ENCODE data around the gene PKP3.
"Not testable (repeated sequence)": the region's sequence is repeated elsewhere in the genome, so short reads cannot be mapped to it uniquely, and the experiment has no call there.

PKP3 gene

DNA sequence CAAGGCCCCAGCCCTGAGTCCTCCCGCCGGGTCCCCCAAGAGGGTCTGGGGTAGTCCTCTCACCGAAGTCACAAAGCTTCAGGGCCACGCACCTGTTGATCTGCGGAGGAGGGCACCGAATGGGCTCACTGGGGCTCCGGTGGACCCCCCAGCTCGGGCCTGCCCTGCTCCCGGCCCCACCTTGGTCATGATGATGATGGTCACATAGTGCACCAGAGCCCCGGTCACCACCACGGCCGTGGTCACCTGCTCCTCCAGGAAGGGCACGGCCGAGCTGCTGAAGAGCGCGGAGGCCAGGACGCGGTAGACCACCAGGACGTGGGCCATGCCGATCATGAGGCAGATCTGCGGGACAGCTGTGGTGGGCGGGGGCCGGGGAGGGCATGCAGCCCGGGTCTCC, 34.3 kb downstream of the PKP3 start:
- ATAC-seq (replicated peaks; ENCODE audit: extremely low read depth, poor library complexity, severe bottlenecking) (no peak), DNase-seq (ENCODE audit: low spot score in 2 of 2) (no peak)
- no peak overlapping the region for H3K27ac Mint-ChIP-seq (ENCODE audit: low read depth)
- no peaks in the 10 kb centered on the region for H3K4me1 Mint-ChIP-seq
- H3K36me3 Mint-ChIP-seq (ENCODE audit: insufficient read depth): peaks cover 12% of the 10 kb centered on the region
- H3K4me3 Mint-ChIP-seq: no peak overlapping the region
- no peaks in the 10 kb centered on the region for H3K27me3 Mint-ChIP-seq
- peaks cover 8% of the 10 kb centered on the region for H3K9me3 Mint-ChIP-seq

DNA sequence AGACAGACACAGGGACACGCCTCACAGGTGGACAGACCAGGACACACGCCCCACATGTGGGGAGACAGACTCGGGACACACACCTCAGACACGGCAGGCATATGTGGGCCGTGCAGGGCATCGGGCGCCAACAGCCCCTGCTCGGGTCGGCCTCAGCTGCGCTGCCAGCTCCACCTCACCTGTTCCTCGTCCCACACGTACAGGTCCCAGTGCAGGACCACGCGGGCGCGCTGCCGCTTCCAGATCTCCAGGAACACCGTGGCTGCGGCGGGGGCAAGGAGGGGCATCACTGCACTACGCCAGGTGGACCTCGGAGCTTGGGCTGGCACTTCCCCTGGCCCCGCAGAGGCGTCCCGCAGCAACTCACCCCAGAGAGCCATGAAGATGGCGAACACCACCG, 35.4 kb downstream of the PKP3 start:
- Mint-ChIP-seq H3K27me3 (no peaks in the 10 kb centered on the region), H3K27ac (ENCODE audit: low read depth) (no peak overlapping the region)
- no peak for ATAC-seq (replicated peaks; ENCODE audit: extremely low read depth, poor library complexity, severe bottlenecking)

DNA sequence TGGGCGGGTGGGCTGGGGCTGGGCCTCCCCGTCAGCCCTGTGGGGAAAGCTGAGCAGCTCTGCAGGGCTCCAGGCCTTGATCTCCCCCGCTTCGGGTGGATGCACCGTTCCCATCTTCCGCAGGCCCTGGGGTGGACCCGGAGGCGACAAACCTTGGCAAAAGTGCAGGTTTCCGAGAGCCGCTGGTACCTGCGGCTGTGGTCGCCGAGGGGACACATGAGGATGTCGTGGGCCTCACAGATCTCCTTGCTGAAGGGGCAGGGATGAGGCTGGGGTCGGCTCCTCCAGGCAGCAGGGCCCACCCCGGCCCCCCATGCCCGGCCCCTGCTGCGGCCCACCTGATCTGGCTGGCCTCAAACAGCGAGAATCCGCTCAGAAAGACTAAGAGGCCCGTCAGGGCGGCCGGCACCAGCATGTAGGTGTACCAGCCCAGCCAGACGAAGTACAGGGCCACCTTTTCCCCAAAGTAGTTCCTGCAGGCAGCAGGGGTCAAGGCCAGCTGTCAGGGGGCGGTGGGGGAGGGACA, 36.0 kb downstream of the PKP3 start:
- H3K27ac Mint-ChIP-seq (ENCODE audit: low read depth): no peak overlapping the region
- H3K4me1 Mint-ChIP-seq: no peaks in the 10 kb centered on the region
- no peaks in the 10 kb centered on the region for H3K9me3 Mint-ChIP-seq
- peaks cover 8% of the 10 kb centered on the region for H3K36me3 Mint-ChIP-seq (ENCODE audit: insufficient read depth)
- ATAC-seq (replicated peaks; ENCODE audit: extremely low read depth, poor library complexity, severe bottlenecking) (no peak), DNase-seq (ENCODE audit: low spot score in 2 of 2) (no peak)
- H3K4me3 Mint-ChIP-seq: no peak overlapping the region
- no peaks in the 10 kb centered on the region for H3K27me3 Mint-ChIP-seq

More for the DNA sequence above, 35.4 kb downstream of the PKP3 start:
- peaks cover 10% of the 10 kb centered on the region for H3K36me3 Mint-ChIP-seq (ENCODE audit: insufficient read depth)
- H3K9me3 Mint-ChIP-seq: peaks cover 6% of the 10 kb centered on the region
- DNase-seq (ENCODE audit: low spot score in 2 of 2): no peak
- H3K4me1 Mint-ChIP-seq: no peaks in the 10 kb centered on the region
- no peak overlapping the region for H3K4me3 Mint-ChIP-seq

DNA sequence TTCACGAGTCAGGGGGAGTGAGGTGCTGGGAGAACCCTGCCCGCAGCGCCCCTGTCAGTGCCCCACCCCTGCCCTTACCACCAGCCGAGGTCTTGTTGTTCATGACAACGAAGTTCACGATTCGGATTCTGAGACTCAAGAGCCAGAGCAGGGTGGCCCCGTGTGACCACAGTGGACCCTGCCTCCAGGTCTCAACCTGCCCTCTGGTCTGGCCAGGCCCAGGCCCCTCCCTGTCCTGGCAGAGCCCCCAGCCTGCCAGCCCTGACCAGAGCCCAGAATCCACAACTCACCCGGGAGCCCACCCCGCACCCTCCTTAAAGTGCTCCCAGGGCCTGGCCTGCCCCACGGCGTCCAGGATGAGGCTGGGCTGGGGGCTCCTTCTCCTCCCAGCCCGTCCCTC, 37.9 kb downstream of the PKP3 start:
- Mint-ChIP-seq H3K4me3 (no peak overlapping the region), H3K36me3 (ENCODE audit: insufficient read depth) (peaks cover 8% of the 10 kb centered on the region), H3K27ac (ENCODE audit: low read depth) (no peak overlapping the region), H3K9me3 (no peaks in the 10 kb centered on the region), H3K27me3 (no peaks in the 10 kb centered on the region), H3K4me1 (no peaks in the 10 kb centered on the region)
- DNase-seq (ENCODE audit: low spot score in 2 of 2) (no peak), ATAC-seq (replicated peaks; ENCODE audit: extremely low read depth, poor library complexity, severe bottlenecking) (no peak)

DNA sequence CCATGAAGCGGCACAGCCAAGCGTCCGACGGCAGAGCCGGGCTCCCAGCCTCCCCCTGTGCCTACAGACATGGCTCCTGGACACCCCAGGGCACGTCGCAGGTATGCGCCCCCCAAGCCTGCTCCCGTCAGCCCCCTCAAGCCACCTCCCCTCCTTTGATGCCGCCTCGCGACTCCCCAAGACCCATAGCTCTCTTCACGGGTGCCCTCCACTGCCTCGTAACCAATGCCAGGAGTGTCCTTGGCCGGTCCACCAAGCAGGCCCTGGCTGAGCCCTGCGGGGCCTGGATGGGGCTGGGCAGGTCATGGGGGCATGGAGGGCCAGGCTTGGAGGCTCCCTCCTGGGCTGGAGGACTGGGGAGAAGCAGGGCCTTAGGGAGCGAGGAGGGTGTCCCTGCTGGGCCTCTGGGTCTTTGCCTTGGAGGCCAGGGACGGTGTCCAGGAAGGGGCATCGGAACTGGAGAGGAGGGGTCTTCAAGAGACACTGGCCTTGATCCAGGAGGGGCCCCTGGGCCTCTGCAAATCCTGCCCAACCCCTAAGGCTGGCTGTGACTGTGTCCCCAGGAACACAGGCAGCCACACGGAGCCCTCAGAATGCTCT, 38.6 kb downstream of the PKP3 start:
- no peak overlapping the region for H3K27ac Mint-ChIP-seq (ENCODE audit: low read depth)

DNA sequence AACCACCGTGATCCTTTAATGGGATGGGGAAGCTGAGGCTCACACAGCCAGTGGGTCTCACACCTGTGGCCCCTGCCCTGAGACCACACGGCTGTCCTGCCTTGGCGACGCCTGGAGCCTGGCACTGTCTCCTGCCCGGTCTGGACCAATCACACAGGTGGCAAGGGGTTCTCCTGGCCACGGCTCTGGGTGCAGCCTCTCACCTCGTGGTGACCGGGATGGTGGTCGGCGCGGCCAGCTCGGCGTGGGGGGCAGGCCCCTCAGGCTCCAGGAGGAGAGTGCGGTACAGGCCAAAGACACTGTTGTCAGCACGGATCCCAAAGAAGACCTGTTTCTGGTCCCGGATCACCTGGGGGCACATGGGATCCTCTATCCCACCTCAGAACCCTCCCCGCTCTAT, 39.1 kb downstream of the PKP3 start:
- Mint-ChIP-seq H3K36me3 (ENCODE audit: insufficient read depth) (peaks cover 6% of the 10 kb centered on the region), H3K27ac (ENCODE audit: low read depth) (no peak overlapping the region), H3K4me1 (peaks cover 6% of the 10 kb centered on the region), H3K9me3 (no peaks in the 10 kb centered on the region), H3K4me3 (no peak overlapping the region), H3K27me3 (no peaks in the 10 kb centered on the region)
- ATAC-seq (replicated peaks; ENCODE audit: extremely low read depth, poor library complexity, severe bottlenecking) (no peak), DNase-seq (ENCODE audit: low spot score in 2 of 2) (no peak)

More for the DNA sequence above, 38.6 kb downstream of the PKP3 start:
- Mint-ChIP-seq H3K4me3 (no peak overlapping the region), H3K9me3 (no peaks in the 10 kb centered on the region), H3K27me3 (no peaks in the 10 kb centered on the region), H3K36me3 (ENCODE audit: insufficient read depth) (peaks cover 7% of the 10 kb centered on the region), H3K4me1 (peaks cover 5% of the 10 kb centered on the region)
- ATAC-seq (replicated peaks; ENCODE audit: extremely low read depth, poor library complexity, severe bottlenecking) (no peak), DNase-seq (ENCODE audit: low spot score in 2 of 2) (no peak)

DNA sequence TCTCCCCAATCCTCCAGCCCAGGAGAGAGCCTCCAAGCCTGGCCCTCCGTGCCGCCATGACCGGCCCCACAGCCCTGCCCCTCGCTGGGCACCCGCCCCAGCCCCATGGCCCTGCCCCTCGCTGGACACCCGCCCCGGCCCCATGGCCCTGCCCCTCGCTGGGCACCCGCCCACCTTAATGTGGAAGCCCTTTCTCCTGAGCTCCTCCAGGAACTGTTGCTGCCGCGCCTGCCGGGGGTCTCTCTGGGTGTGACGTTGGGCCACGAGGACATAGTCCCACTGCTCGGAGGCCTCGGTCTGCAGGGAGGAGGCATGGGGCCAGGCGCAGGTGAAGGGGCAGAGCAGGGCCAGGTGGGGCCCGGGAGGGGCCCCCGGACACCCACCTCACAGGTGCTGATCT, 39.6 kb downstream of the PKP3 start:
- no peak overlapping the region for H3K27ac Mint-ChIP-seq (ENCODE audit: low read depth)
- no peak for DNase-seq (ENCODE audit: low spot score in 2 of 2)
- H3K4me3 Mint-ChIP-seq: no peak overlapping the region
- ATAC-seq (replicated peaks; ENCODE audit: extremely low read depth, poor library complexity, severe bottlenecking): no peak
- H3K9me3 Mint-ChIP-seq: no peaks in the 10 kb centered on the region
- H3K36me3 Mint-ChIP-seq (ENCODE audit: insufficient read depth): peaks cover 5% of the 10 kb centered on the region
- no peaks in the 10 kb centered on the region for H3K27me3 Mint-ChIP-seq
- peaks cover 6% of the 10 kb centered on the region for H3K4me1 Mint-ChIP-seq

DNA sequence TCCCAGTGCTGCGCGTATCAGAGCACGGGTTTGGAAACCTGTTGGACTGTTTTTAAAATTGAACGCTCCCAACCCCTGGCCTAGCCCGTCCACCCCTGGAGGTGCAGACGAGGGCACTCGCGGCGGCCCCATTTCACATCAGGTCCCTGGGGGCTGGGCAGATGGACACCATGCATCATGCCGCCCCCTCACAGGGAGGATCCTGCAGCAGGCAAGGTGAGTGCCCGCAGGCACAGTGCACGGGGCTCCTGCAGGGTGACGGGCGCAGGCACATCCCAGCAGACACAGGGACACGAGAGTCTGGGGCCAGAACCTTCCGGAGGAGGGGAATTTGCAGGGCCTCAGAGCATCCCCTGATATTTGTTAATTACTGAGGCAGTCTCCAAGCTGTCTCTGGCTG, 40.5 kb downstream of the PKP3 start:
- H3K9me3 Mint-ChIP-seq: no peaks in the 10 kb centered on the region
- no peak overlapping the region for H3K27ac Mint-ChIP-seq (ENCODE audit: low read depth)

DNA sequence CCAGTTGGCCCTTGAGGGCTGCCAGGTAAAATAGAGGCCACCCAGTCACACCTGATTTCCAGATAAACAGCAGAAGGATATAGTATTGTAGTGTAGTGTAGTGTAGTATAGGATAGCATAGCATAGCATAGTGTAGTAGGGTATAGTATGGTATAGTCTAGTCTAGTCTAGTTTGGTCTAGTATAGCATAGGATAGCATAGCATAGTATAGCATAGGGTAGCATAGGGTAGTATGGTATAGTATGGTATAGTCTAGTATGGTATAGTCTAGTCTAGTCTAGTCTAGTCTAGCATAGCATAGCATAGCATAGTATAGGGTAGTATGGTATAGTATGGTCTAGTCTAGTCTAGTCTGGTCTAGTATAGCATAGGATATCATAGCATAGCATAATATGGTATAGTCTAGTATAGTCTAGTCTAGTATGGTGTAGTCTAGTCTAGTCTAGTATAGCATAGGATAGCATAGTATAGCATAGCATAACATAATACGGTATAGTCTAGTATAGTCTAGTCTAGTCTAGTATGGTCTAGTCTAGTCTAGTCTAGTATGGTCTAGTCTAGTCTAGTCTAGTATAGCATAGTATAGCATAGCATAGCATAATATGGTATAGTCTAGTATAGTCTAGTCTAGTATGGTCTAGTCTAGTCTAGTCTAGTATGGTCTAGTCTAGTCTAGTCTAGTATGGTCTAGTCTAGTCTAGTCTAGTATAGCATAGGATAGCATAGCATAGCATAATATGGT, 41.2 kb downstream of the PKP3 start:
- DNase-seq (ENCODE audit: low spot score in 2 of 2); H3K4me3 Mint-ChIP-seq; ATAC-seq (replicated peaks; ENCODE audit: extremely low read depth, poor library complexity, severe bottlenecking); H3K27me3 Mint-ChIP-seq; H3K36me3 Mint-ChIP-seq (ENCODE audit: insufficient read depth); H3K9me3 Mint-ChIP-seq; H3K27ac Mint-ChIP-seq (ENCODE audit: low read depth): not testable (repeated sequence)
- peaks cover 21% of the 10 kb centered on the region for H3K4me1 Mint-ChIP-seq

More for the DNA sequence above, 40.5 kb downstream of the PKP3 start:
- H3K4me3 Mint-ChIP-seq: no peak overlapping the region
- H3K36me3 Mint-ChIP-seq (ENCODE audit: insufficient read depth): peaks cover 2% of the 10 kb centered on the region
- peaks cover 14% of the 10 kb centered on the region for H3K4me1 Mint-ChIP-seq
- DNase-seq (ENCODE audit: low spot score in 2 of 2) (no peak), ATAC-seq (replicated peaks; ENCODE audit: extremely low read depth, poor library complexity, severe bottlenecking) (no peak)
- no peaks in the 10 kb centered on the region for H3K27me3 Mint-ChIP-seq

DNA sequence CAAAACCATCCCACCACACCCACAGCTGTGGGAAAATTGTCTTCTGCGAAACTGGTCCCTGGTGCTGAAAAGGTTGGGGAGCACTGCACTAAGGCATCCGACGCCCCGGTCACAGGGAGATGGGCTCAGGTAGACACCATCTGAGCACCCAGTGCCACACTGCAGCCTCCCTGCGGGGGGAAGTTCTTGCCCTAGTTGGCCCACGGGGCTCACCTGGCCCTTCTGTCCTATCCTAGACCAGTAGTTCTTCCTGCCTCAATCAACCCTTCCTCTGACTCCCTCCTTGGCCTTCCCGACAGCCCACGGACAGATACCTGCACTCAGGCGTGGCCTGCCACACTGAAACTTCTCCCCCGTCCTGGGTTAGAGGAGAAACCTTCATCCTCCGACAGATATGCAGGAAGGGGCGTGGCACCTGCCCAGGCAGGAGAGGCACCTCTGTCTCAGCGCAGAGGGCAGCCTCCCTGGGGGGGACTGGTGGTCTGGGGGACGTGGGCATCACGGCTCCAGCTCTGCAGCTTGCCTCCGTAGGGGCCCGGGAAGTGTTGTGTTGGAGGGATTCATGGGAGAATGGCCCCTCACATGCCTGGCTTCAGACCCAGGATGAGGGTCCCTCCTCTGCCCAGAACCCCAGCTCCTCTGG, 43.3 kb downstream of the PKP3 start:
- H3K36me3 Mint-ChIP-seq (ENCODE audit: insufficient read depth): peaks cover 1% of the 10 kb centered on the region
- ATAC-seq (replicated peaks; ENCODE audit: extremely low read depth, poor library complexity, severe bottlenecking): no peak
- H3K4me3 Mint-ChIP-seq: no peak overlapping the region
- H3K27me3 Mint-ChIP-seq: no peaks in the 10 kb centered on the region
- peaks cover 31% of the 10 kb centered on the region for H3K4me1 Mint-ChIP-seq
- no peak overlapping the region for H3K27ac Mint-ChIP-seq (ENCODE audit: low read depth)
- no peak for DNase-seq (ENCODE audit: low spot score in 2 of 2)
- H3K9me3 Mint-ChIP-seq: no peaks in the 10 kb centered on the region

DNA sequence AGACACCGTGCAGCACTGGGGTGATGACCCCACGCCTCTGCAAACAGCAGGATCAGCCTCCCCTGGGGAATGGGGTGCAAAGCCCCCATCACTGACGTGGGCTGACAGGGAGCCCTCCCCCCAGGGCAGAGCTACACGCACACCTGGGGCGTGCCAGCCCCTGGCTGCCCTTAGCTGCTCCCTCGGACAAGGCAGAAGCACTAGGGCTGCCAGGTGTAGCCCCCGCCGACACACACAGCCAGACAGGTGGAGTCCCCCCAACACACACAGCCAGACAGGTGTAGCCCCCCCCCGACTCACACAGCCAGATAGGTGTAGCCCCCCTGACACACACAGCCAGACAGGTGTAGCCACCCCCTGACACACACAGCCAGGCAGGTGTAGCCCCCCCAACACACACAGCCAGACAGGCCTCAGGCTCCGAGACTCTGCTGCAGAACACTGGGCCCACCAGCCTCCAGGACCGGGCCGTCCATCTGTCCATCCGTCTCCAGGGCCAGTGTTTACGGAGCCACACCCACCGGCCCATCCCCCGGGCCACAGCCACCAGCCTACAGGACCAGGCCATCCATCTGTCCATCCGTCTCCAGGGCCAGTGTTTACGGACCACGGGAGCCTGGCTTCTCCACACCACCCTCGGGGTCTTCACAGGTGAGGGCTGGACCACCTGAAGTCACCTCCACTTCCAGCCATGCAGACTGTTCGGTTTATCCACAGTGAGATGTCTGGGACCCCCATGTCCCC, 44.3 kb downstream of the PKP3 start:
- no peaks in the 10 kb centered on the region for H3K27me3 Mint-ChIP-seq
- ATAC-seq (replicated peaks; ENCODE audit: extremely low read depth, poor library complexity, severe bottlenecking) (no peak), DNase-seq (ENCODE audit: low spot score in 2 of 2) (no peak)
- no peak overlapping the region for H3K4me3 Mint-ChIP-seq
- peaks cover 31% of the 10 kb centered on the region for H3K4me1 Mint-ChIP-seq
- no peaks in the 10 kb centered on the region for H3K9me3 Mint-ChIP-seq
- no peak overlapping the region for H3K27ac Mint-ChIP-seq (ENCODE audit: low read depth)
- peaks cover 2% of the 10 kb centered on the region for H3K36me3 Mint-ChIP-seq (ENCODE audit: insufficient read depth)

DNA sequence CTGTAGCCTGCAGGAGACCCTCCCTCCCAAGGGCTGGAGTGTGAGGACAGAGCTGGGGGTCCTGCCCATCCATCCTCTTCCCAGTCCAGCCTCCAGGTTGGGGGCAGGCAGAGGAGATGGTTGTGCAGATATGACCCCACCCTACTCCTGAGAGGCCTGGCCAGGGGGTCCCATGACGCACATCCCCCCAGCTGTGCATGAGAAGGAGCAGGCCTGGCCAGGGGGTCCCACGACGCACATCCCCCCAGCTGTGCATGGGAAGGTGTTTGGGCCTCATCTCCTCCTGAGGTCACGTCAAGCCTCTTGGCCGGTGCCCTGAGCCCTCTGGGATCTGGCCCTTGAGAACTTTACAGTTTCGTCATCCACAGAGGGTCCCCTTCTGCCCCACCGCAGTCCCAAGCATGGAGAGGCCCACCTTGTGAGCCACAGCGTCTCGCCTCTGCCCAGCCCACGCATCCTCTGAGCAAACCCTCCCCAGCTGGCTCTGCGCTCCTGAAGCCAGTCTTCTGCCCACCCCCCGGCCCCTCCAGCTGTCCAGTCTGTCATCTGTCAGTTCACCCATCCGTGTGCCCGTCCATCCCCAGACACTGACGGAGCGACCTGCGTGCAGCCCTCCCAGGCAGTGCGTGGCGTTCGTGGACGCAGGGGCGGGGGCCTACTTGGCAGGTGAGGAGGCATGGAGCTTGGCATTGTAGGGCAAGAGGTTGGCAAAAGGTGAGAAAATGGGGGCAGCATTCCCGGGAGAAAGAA, 45.5 kb downstream of the PKP3 start:
- H3K36me3 Mint-ChIP-seq (ENCODE audit: insufficient read depth): peaks cover 2% of the 10 kb centered on the region
- H3K4me3 Mint-ChIP-seq: peak overlapping the region; percentile 64
- peak overlapping the region; percentile 49 for H3K27ac Mint-ChIP-seq (ENCODE audit: low read depth)
- no peaks in the 10 kb centered on the region for H3K27me3 Mint-ChIP-seq
- DNase-seq (ENCODE audit: low spot score in 2 of 2) (no peak), ATAC-seq (replicated peaks; ENCODE audit: extremely low read depth, poor library complexity, severe bottlenecking) (no peak)
- H3K9me3 Mint-ChIP-seq: no peaks in the 10 kb centered on the region
- H3K4me1 Mint-ChIP-seq: peaks cover 31% of the 10 kb centered on the region

All from central memory CD8-positive, alpha-beta T cell (primary cell).